Measurements from ENCODE around the gene CARD9.

CARD9 gene

DNA sequence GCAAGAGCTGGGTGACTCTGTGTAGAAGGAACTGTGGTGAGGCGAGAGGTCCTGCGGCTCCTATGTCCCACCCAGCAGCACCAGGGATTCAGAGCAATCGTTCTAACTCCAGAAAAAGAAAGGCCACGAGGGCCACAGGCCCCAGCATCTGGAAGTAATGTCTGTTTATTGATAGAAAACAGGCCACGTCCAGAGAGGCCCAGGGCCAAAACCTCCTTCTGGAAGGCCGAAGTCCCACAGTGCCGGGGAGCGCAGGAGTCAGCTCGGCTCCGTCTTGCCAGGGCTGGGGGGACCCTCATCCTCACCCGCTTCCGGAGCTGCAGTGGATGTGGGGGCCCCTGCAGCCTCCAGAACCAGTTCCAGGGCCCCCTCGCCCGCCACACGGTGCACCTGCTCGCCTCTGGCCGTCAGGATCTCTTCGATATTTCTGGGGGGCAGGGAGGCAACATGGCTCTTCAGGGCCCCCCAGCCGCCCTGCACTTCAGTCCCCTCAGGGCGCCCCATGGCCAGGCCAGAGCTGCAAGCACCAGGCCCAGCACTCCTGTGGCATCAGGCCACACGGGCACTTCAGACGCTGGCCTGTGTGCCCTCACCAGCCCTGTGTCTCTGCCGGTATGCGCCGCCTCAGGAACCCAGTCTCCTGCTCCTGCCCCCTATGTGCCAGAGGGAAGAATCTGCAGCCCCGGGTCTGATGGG, 11.6 kb downstream of the CARD9 start:
- Histone ChIP-seq H3K36me3 (ENCODE audit: insufficient read depth) (no peaks in the 10 kb centered on the region), H3K4me1 (ENCODE audit: low read depth, poor library complexity, severe bottlenecking) (peaks cover 10% of the 10 kb centered on the region), H2AFZ (ENCODE audit: low read depth) (no peak overlapping the region), H3K79me2 (ENCODE audit: insufficient read depth, low read depth) (no peaks in the 10 kb centered on the region), H3K9ac (no peak overlapping the region), H4K20me1 (ENCODE audit: insufficient read depth) (no peaks in the 10 kb centered on the region), H3K27ac (no peak overlapping the region), H3K4me2 (no peak overlapping the region), H3K27me3 (ENCODE audit: insufficient read depth, low read depth) (peaks cover 4% of the 10 kb centered on the region; the same call in 1 of the 2 replicates), H3K4me3 (IDR thresholded peaks at IDR 0.05; ENCODE audit: insufficient read depth, low read depth, low read length) (no peak overlapping the region)
- TF ChIP-seq CTCF (conservative IDR thresholded peaks at IDR 0.05; ENCODE audit: low read depth, low read length), result no peak

- Histone ChIP-seq H2AFZ (ENCODE audit: low read depth) (no peak overlapping the region), H3K27ac (no peak overlapping the region), H3K4me3 (IDR thresholded peaks at IDR 0.05; ENCODE audit: insufficient read depth, low read depth, low read length) (no peak overlapping the region), H4K20me1 (ENCODE audit: insufficient read depth) (no peaks in the 10 kb centered on the region), H3K4me1 (ENCODE audit: low read depth, poor library complexity, severe bottlenecking) (peaks cover 10% of the 10 kb centered on the region), H3K36me3 (ENCODE audit: insufficient read depth) (no peaks in the 10 kb centered on the region), H3K4me2 (no peak overlapping the region), H3K9ac (no peak overlapping the region), H3K79me2 (ENCODE audit: insufficient read depth, low read depth) (no peaks in the 10 kb centered on the region), H3K27me3 (ENCODE audit: insufficient read depth, low read depth) (peaks cover 11% of the 10 kb centered on the region; the same call in 1 of the 2 replicates)
- TF ChIP-seq CTCF (conservative IDR thresholded peaks at IDR 0.05; ENCODE audit: low read depth, low read length), result no peak
Measured at GRCh38 chr9:136361047-136361753, 12.3 kb downstream of the CARD9 start.

DNA sequence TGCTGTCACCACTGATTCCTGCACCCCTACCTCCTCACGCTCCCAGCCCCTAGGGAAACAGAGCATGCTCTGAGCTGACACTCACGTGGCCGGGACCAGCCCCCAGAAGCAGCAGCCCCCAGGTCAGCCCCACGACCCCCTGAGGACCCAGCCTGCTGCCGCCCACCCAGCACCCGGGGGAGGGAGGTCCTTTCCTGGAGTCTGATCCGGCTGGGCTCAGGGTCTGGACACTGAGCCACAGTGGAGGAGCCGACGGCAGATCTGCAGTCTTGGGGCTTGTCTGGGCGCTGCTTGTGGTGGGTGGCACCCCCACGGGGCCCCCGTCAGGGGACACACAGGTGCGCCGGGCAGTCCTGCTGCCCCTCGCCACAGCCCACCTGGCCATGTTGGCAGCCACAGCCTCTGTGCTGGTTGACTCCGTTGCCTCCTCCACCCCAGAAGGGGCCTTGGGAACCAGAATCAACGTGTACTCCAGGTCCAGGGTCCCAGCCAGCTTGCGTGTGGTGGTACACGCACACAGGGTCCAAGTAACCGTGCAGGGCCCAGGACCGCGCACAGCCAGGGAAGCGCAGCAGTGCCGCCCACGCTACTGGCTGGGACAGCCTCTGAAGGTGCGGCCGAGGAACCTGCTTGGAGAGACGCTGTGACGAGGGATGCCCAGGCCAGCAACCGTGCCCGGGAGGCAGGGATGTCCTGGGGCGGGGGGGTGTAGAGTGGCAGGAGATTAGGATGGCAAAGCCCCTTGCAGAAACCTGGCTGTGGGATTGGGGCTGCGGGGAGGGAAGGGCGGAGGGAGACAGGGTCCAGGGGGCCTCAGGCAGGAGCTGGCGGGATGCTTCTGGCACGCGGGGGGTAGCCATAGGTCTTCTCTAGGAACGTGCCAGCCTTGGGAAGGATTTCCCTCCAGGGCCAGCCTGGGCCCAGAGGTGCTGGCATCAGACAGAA, 13.4 kb downstream of the CARD9 start:
- no peak for TF ChIP-seq CTCF (conservative IDR thresholded peaks at IDR 0.05; ENCODE audit: low read depth, low read length)

GRCh38 chr9:136358888-136359287, 14.6 kb downstream of the CARD9 start:
- TF ChIP-seq CTCF (conservative IDR thresholded peaks at IDR 0.05; ENCODE audit: low read depth, low read length), result no peak
- Histone ChIP-seq H3K79me2 (ENCODE audit: insufficient read depth, low read depth) (no peaks in the 10 kb centered on the region), H3K36me3 (ENCODE audit: insufficient read depth) (no peaks in the 10 kb centered on the region), H3K4me2 (no peak overlapping the region), H3K4me3 (IDR thresholded peaks at IDR 0.05; ENCODE audit: insufficient read depth, low read depth, low read length) (no peak overlapping the region), H3K27me3 (ENCODE audit: insufficient read depth, low read depth) (peaks cover 27% of the 10 kb centered on the region), H3K4me1 (ENCODE audit: low read depth, poor library complexity, severe bottlenecking) (peaks cover 9% of the 10 kb centered on the region), H3K9ac (no peak overlapping the region), H4K20me1 (ENCODE audit: insufficient read depth) (no peaks in the 10 kb centered on the region), H2AFZ (ENCODE audit: low read depth) (no peak overlapping the region), H3K27ac (no peak overlapping the region)

More for the DNA sequence above, 13.4 kb downstream of the CARD9 start:
- Histone ChIP-seq H3K4me3 (IDR thresholded peaks at IDR 0.05; ENCODE audit: insufficient read depth, low read depth, low read length) (no peak overlapping the region), H2AFZ (ENCODE audit: low read depth) (no peak overlapping the region), H3K79me2 (ENCODE audit: insufficient read depth, low read depth) (no peaks in the 10 kb centered on the region), H3K36me3 (ENCODE audit: insufficient read depth) (no peaks in the 10 kb centered on the region), H3K27ac (no peak overlapping the region), H3K4me2 (no peak overlapping the region), H3K9ac (no peak overlapping the region), H3K27me3 (ENCODE audit: insufficient read depth, low read depth) (peaks cover 19% of the 10 kb centered on the region), H4K20me1 (ENCODE audit: insufficient read depth) (no peaks in the 10 kb centered on the region), H3K4me1 (ENCODE audit: low read depth, poor library complexity, severe bottlenecking) (peaks cover 10% of the 10 kb centered on the region)

Measured in KMS-11 (cell line).